HEK293 (cell line): ENCODE measurements around the gene DMKN.
"Not testable (repeated sequence)": the region's sequence is repeated elsewhere in the genome, so short reads cannot be mapped to it uniquely, and the experiment has no call there.

Experiments used
- CTCF ChIA-PET: fragments of 350-600 bp; formaldehyde crosslinking; extraction: SDS; loops from one replicate; lab custom pipeline; 2021; ENCODE audit warnings: antibody characterized with exemption; lab: Yijun Ruan, JAX
- POLR2A ChIA-PET: fragments of 300-600 bp; formaldehyde crosslinking; extraction: SDS; loops from one replicate; lab custom pipeline; 2020; ENCODE audit warnings: antibody characterized with exemption, inconsistent platforms; lab: Yijun Ruan, JAX
- H3K27ac ChIP-seq: fragments of 200-500 bp; sonication (Bioruptor generic); 2 replicates; pipeline ENCODE4 v1.5.1; 2014; ENCODE audit warnings: low read depth, low read length, control low read depth, inconsistent platforms; ENCODE audit errors: extremely low read depth
- H3K36me3 ChIP-seq, 2 experiments: fragments of 200-500 bp in 1 of 2; sonication (Bioruptor generic) in 1 of 2; 1 replicate in 1 of 2; 2 replicates in 1 of 2; pipeline ENCODE4 v1.5.1; 2014 to 2017; ENCODE audit warnings: inconsistent platforms in 2 of 2, low read length in 2 of 2; ENCODE audit not compliant: control insufficient read depth in 2 of 2, insufficient read depth in 1 of 2
- H3K4me1 ChIP-seq: fragments of 200-500 bp; sonication (Bioruptor generic); 2 replicates; pipeline ENCODE4 v1.5.1; 2014; ENCODE audit warnings: mild to moderate bottlenecking, low read length, inconsistent platforms; ENCODE audit not compliant: control insufficient read depth, insufficient read depth
- H3K4me3 ChIP-seq: 2 replicates; pipeline ENCODE4 v1.5.1; 2011; ENCODE audit warnings: low read depth, mild to moderate bottlenecking, control low read depth, low read length, moderate library complexity
- H3K9me3 ChIP-seq: fragments of 200-500 bp; sonication (Bioruptor generic); 2 replicates; pipeline ENCODE4 v1.5.1; 2014; ENCODE audit warnings: low read depth, low read length, inconsistent platforms; ENCODE audit not compliant: control insufficient read depth, insufficient read depth
- SCRT1 ChIP-seq: fragments of 450-650 bp; formaldehyde crosslinking; IDR thresholded peaks from 2 replicates; pipeline ENCODE4 v1.5.1; 2016; ENCODE audit warnings: missing biosample characterization, missing genetic modification characterization, borderline replicate concordance
- SCRT2 ChIP-seq: fragments of 450-650 bp; formaldehyde crosslinking; IDR thresholded peaks from 2 replicates; pipeline ENCODE4 v1.5.1; 2016; ENCODE audit warnings: missing biosample characterization, missing genetic modification characterization
- ZBTB17 ChIP-seq: fragments of 450-650 bp; formaldehyde crosslinking; IDR thresholded peaks from 2 replicates; pipeline ENCODE4 v1.5.1; 2016; ENCODE audit warnings: missing biosample characterization, missing genetic modification characterization
- ZNF112 ChIP-seq: fragments of 450-650 bp; formaldehyde crosslinking; IDR thresholded peaks from 2 replicates; pipeline ENCODE4 v1.5.0; 2017; ENCODE audit warnings: missing biosample characterization, missing genetic modification characterization
- ZNF132 ChIP-seq: fragments of 450-650 bp; formaldehyde crosslinking; IDR thresholded peaks from 2 replicates; pipeline ENCODE4 v1.5.1; 2017; ENCODE audit warnings: missing biosample characterization, missing genetic modification characterization, borderline replicate concordance
- ZNF211 ChIP-seq: fragments of 450-650 bp; formaldehyde crosslinking; IDR thresholded peaks from 2 replicates; pipeline ENCODE4 v1.5.1; 2016; ENCODE audit warnings: low read depth, missing biosample characterization, missing genetic modification characterization
- ZNF280C ChIP-seq: fragments of 450-650 bp; formaldehyde crosslinking; IDR thresholded peaks from 2 replicates; pipeline ENCODE4 v1.5.1; 2016; ENCODE audit warnings: missing biosample characterization, missing genetic modification characterization
- ZNF292 ChIP-seq: fragments of 450-650 bp; formaldehyde crosslinking; IDR thresholded peaks from 2 replicates; pipeline ENCODE4 v1.5.1; 2016; ENCODE audit warnings: low read depth, missing biosample characterization, missing genetic modification characterization, borderline replicate concordance
- ZNF488 ChIP-seq: fragments of 450-650 bp; formaldehyde crosslinking; IDR thresholded peaks from 2 replicates; pipeline ENCODE4 v1.5.1; 2016; ENCODE audit warnings: missing biosample characterization, missing genetic modification characterization
- ZNF501 ChIP-seq: fragments of 450-650 bp; formaldehyde crosslinking; IDR thresholded peaks from 2 replicates; pipeline ENCODE4 v1.5.1; 2016; ENCODE audit warnings: missing biosample characterization, missing genetic modification characterization
- ZNF514 ChIP-seq: fragments of 450-650 bp; formaldehyde crosslinking; IDR thresholded peaks from 2 replicates; pipeline ENCODE4 v1.5.1; 2016; ENCODE audit warnings: missing biosample characterization, missing genetic modification characterization
- ZNF768 ChIP-seq: fragments of 450-650 bp; formaldehyde crosslinking; IDR thresholded peaks from 2 replicates; pipeline ENCODE4 v1.5.1; 2018; ENCODE audit warnings: missing biosample characterization, mild to moderate bottlenecking, missing genetic modification characterization
- ZSCAN16 ChIP-seq: fragments of 450-650 bp; formaldehyde crosslinking; IDR thresholded peaks from 2 replicates; pipeline ENCODE4 v1.5.1; 2016; ENCODE audit warnings: missing biosample characterization, missing genetic modification characterization
- TF ChIP-seq, protein P1 (sequence below): fragments of 450-650 bp; formaldehyde crosslinking; IDR thresholded peaks from 2 replicates; pipeline ENCODE4 v1.5.1; 2016; ENCODE audit warnings: missing biosample characterization, missing genetic modification characterization
- TF ChIP-seq, protein P2 (sequence below): fragments of 450-650 bp; formaldehyde crosslinking; IDR thresholded peaks from 2 replicates; pipeline ENCODE4 v1.5.1; 2016; ENCODE audit warnings: missing biosample characterization, missing genetic modification characterization, borderline replicate concordance
- TF ChIP-seq, protein P3 (sequence below): fragments of 450-650 bp; formaldehyde crosslinking; IDR thresholded peaks from 2 replicates; pipeline ENCODE4 v1.5.1; 2016; ENCODE audit warnings: missing biosample characterization, missing genetic modification characterization
- TF ChIP-seq, protein P4 (sequence below): fragments of 450-650 bp; formaldehyde crosslinking; IDR thresholded peaks from 2 replicates; pipeline ENCODE4 v1.5.1; 2017; ENCODE audit warnings: missing biosample characterization, missing genetic modification characterization

The DMKN gene

GRCh38 chr19:35466259-35466658 lies 47.2 kb downstream of the DMKN start:
- Histone ChIP-seq H3K27ac (no peak overlapping the region), H3K36me3 (no peaks in the 10 kb centered on the region; a peak in 1 of 3 replicates)
- no peak for TF ChIP-seq ZNF112
- no peak for TF ChIP-seq ZNF501 (tag by site-specific recombination)
- TF ChIP-seq, protein P1, sequence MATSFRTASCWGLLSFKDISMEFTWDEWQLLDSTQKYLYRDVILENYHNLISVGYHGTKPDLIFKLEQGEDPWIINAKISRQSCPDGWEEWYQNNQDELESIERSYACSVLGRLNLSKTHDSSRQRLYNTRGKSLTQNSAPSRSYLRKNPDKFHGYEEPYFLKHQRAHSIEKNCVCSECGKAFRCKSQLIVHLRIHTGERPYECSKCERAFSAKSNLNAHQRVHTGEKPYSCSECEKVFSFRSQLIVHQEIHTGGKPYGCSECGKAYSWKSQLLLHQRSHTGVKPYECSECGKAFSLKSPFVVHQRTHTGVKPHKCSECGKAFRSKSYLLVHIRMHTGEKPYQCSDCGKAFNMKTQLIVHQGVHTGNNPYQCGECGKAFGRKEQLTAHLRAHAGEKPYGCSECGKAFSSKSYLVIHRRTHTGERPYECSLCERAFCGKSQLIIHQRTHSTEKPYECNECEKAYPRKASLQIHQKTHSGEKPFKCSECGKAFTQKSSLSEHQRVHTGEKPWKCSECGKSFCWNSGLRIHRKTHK (tag by site-specific recombination), result no peak
- peak; percentile 51; the same call in 1 of the 2 replicates for TF ChIP-seq SCRT1 (tag by site-specific recombination)
- TF ChIP-seq, protein P2, sequence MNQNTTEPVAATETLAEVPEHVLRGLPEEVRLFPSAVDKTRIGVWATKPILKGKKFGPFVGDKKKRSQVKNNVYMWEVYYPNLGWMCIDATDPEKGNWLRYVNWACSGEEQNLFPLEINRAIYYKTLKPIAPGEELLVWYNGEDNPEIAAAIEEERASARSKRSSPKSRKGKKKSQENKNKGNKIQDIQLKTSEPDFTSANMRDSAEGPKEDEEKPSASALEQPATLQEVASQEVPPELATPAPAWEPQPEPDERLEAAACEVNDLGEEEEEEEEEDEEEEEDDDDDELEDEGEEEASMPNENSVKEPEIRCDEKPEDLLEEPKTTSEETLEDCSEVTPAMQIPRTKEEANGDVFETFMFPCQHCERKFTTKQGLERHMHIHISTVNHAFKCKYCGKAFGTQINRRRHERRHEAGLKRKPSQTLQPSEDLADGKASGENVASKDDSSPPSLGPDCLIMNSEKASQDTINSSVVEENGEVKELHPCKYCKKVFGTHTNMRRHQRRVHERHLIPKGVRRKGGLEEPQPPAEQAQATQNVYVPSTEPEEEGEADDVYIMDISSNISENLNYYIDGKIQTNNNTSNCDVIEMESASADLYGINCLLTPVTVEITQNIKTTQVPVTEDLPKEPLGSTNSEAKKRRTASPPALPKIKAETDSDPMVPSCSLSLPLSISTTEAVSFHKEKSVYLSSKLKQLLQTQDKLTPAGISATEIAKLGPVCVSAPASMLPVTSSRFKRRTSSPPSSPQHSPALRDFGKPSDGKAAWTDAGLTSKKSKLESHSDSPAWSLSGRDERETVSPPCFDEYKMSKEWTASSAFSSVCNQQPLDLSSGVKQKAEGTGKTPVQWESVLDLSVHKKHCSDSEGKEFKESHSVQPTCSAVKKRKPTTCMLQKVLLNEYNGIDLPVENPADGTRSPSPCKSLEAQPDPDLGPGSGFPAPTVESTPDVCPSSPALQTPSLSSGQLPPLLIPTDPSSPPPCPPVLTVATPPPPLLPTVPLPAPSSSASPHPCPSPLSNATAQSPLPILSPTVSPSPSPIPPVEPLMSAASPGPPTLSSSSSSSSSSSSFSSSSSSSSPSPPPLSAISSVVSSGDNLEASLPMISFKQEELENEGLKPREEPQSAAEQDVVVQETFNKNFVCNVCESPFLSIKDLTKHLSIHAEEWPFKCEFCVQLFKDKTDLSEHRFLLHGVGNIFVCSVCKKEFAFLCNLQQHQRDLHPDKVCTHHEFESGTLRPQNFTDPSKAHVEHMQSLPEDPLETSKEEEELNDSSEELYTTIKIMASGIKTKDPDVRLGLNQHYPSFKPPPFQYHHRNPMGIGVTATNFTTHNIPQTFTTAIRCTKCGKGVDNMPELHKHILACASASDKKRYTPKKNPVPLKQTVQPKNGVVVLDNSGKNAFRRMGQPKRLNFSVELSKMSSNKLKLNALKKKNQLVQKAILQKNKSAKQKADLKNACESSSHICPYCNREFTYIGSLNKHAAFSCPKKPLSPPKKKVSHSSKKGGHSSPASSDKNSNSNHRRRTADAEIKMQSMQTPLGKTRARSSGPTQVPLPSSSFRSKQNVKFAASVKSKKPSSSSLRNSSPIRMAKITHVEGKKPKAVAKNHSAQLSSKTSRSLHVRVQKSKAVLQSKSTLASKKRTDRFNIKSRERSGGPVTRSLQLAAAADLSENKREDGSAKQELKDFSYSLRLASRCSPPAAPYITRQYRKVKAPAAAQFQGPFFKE, result no peak
- TF ChIP-seq ZNF488 (tag by site-specific recombination), result no peak
- TF ChIP-seq ZNF514 (tag by site-specific recombination), result no peak
- peak; percentile 86 for TF ChIP-seq SCRT2 (tag by site-specific recombination)
- TF ChIP-seq ZNF768 (tag by site-specific recombination), result no peak
- TF ChIP-seq, protein P3, sequence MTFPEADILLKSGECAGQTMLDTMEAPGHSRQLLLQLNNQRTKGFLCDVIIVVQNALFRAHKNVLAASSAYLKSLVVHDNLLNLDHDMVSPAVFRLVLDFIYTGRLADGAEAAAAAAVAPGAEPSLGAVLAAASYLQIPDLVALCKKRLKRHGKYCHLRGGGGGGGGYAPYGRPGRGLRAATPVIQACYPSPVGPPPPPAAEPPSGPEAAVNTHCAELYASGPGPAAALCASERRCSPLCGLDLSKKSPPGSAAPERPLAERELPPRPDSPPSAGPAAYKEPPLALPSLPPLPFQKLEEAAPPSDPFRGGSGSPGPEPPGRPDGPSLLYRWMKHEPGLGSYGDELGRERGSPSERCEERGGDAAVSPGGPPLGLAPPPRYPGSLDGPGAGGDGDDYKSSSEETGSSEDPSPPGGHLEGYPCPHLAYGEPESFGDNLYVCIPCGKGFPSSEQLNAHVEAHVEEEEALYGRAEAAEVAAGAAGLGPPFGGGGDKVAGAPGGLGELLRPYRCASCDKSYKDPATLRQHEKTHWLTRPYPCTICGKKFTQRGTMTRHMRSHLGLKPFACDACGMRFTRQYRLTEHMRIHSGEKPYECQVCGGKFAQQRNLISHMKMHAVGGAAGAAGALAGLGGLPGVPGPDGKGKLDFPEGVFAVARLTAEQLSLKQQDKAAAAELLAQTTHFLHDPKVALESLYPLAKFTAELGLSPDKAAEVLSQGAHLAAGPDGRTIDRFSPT (tag by site-specific recombination), result no peak
- TF ChIP-seq ZNF292 (tag by site-specific recombination), result no peak
- TF ChIP-seq ZBTB17 (tag by site-specific recombination), result no peak
- TF ChIP-seq, protein P4, sequence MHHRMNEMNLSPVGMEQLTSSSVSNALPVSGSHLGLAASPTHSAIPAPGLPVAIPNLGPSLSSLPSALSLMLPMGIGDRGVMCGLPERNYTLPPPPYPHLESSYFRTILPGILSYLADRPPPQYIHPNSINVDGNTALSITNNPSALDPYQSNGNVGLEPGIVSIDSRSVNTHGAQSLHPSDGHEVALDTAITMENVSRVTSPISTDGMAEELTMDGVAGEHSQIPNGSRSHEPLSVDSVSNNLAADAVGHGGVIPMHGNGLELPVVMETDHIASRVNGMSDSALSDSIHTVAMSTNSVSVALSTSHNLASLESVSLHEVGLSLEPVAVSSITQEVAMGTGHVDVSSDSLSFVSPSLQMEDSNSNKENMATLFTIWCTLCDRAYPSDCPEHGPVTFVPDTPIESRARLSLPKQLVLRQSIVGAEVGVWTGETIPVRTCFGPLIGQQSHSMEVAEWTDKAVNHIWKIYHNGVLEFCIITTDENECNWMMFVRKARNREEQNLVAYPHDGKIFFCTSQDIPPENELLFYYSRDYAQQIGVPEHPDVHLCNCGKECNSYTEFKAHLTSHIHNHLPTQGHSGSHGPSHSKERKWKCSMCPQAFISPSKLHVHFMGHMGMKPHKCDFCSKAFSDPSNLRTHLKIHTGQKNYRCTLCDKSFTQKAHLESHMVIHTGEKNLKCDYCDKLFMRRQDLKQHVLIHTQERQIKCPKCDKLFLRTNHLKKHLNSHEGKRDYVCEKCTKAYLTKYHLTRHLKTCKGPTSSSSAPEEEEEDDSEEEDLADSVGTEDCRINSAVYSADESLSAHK (tag by site-specific recombination), result no peak
- no peak for TF ChIP-seq ZSCAN16 (tag by site-specific recombination)
- TF ChIP-seq ZNF132, result no peak
- no peak for TF ChIP-seq ZNF280C
- TF ChIP-seq ZNF211 (tag by site-specific recombination), result no peak
- TF ChIP-seq, all 188 proteins: peak for 2
- Histone ChIP-seq H3K4me1 (no peaks in the 10 kb centered on the region), H3K9me3 (no peaks in the 10 kb centered on the region; the same call in 1 of the 2 replicates), H3K4me3 (no peak overlapping the region)
- ChIA-PET POLR2A (no interaction called here), CTCF (interaction anchor here (0.6 to 6.8 kb wide), 5 partner anchors 17 to 113 kb away, joined by 3 to 157 read pairs (median 6); partner anchors contain the start of gene FFAR3)

- H3K36me3 ChIP-seq, H3K27ac ChIP-seq, POLR2A ChIA-PET, H3K4me1 ChIP-seq, H3K4me3 ChIP-seq, H3K9me3 ChIP-seq: not testable (repeated sequence)
- CTCF ChIA-PET, result interaction anchor here (0.5 to 3.7 kb wide), 12 partner anchors 9 to 252 kb away, joined by 3 to 28 read pairs (median 6); no protein-coding TSS in a partner anchor
These were observed 50.5 kb downstream of the DMKN start for GRCh38 chr19:35462956-35463355.
